Neural cell (in vitro differentiated cells): ENCODE results near the gene MYF5. TPM values are rescaled to one million over a fixed set of nuclear protein-coding genes. Genes with fewer than 3 reads are reported as not detected.

Experiments
- H2AFZ ChIP-seq: fragments of 200-600, 300-800 bp; sonication (generic), shearing (Covaris generic); 2 replicates; pipeline ENCODE4 v1.6.0; 2014; ENCODE audit warnings: low read depth, mild to moderate bottlenecking, antibody characterized with exemption, low read length, moderate library complexity
- H3F3A ChIP-seq: fragments of 200-600 bp; shearing (Covaris generic); 2 replicates; pipeline ENCODE4 v1.6.1; 2016; ENCODE audit warnings: mild to moderate bottlenecking, moderate library complexity, mixed read lengths, antibody characterized with exemption, low read length; ENCODE audit not compliant: insufficient read depth, poor library complexity, severe bottlenecking
- H3K27ac ChIP-seq: fragments of 200-600, 300-800 bp; sonication (generic), shearing (Covaris generic); 2 replicates; pipeline ENCODE4 v1.5.1; 2014; ENCODE audit warnings: mild to moderate bottlenecking, low read length, moderate library complexity
- H3K27me3 ChIP-seq: fragments of 300-800, 200-600 bp; sonication (generic), shearing (Covaris generic); 2 replicates; pipeline ENCODE4 v1.6.0; 2014; ENCODE audit warnings: mild to moderate bottlenecking, low read depth, low read length, moderate library complexity; ENCODE audit not compliant: insufficient read depth
- H3K36me3 ChIP-seq: fragments of 300-800, 200-600 bp; sonication (generic), shearing (Covaris generic); 2 replicates; pipeline ENCODE4 v1.5.1; 2014; ENCODE audit warnings: mild to moderate bottlenecking, antibody characterized with exemption, low read length, moderate library complexity; ENCODE audit not compliant: insufficient read depth
- H3K4me2 ChIP-seq: fragments of 300-800, 200-600 bp; sonication (generic), shearing (Covaris generic); 2 replicates; pipeline ENCODE4 v1.6.0; 2014; ENCODE audit warnings: mild to moderate bottlenecking, low read length
- H3K4me3 ChIP-seq: fragments of 300-800, 200-600 bp; sonication (generic), shearing (Covaris generic); 2 replicates; pipeline ENCODE4 v1.5.1; 2014; ENCODE audit warnings: mild to moderate bottlenecking, low read length, moderate library complexity
- H3K79me2 ChIP-seq: fragments of 200-600 bp; shearing (Covaris generic); replicated peaks from 2 replicates; pipeline ENCODE4 v1.6.0; 2014; ENCODE audit warnings: mild to moderate bottlenecking, low read length, moderate library complexity; ENCODE audit not compliant: insufficient read depth
- H3K9ac ChIP-seq: fragments of 300-800, 200-600 bp; sonication (generic), shearing (Covaris generic); 2 replicates; pipeline ENCODE4 v1.6.1; 2016; ENCODE audit warnings: mild to moderate bottlenecking, low read length, mixed read lengths
- H3K9me2 ChIP-seq: fragments of 200-600 bp; shearing (Covaris generic); 2 replicates; pipeline ENCODE4 v1.6.1; 2016; ENCODE audit warnings: mild to moderate bottlenecking, low read length, mixed read lengths; ENCODE audit not compliant: insufficient read depth
- H3K9me3 ChIP-seq: fragments of 200-600, 300-800 bp; sonication (generic), shearing (Covaris generic); 2 replicates; pipeline ENCODE4 v1.6.1; 2016; ENCODE audit warnings: mild to moderate bottlenecking, mixed run types, low read length, moderate library complexity, mixed read lengths
- H4K20me1 ChIP-seq: fragments of 200-600 bp; shearing (Covaris generic); 2 replicates; pipeline ENCODE4 v1.6.1; 2016; ENCODE audit warnings: mild to moderate bottlenecking, mixed run types; ENCODE audit not compliant: insufficient read depth
- CTCF ChIP-seq: fragments of 450-650 bp; IDR thresholded peaks from 2 replicates; pipeline ENCODE4 v1.5.1; 2014; ENCODE audit warnings: antibody characterized with exemption, mild to moderate bottlenecking, moderate library complexity; ENCODE audit not compliant: poor library complexity, severe bottlenecking
- EP300 ChIP-seq: fragments of 450-650 bp; conservative IDR thresholded peaks from 2 replicates; pipeline ENCODE4 v1.6.1; 2014; ENCODE audit warnings: antibody characterized with exemption, mild to moderate bottlenecking, moderate library complexity; ENCODE audit not compliant: poor library complexity, severe bottlenecking
- EZH2 ChIP-seq: fragments of 200-600, 300-800 bp; shearing (Covaris generic), sonication (generic); IDR thresholded peaks from 2 replicates; pipeline ENCODE4 v1.6.1; 2014; ENCODE audit warnings: antibody characterized with exemption, low read length, borderline replicate concordance, mild to moderate bottlenecking; ENCODE audit not compliant: insufficient read depth, poor library complexity, severe bottlenecking
- MXI1 ChIP-seq: fragments of 450-650 bp; conservative IDR thresholded peaks from 2 replicates; pipeline ENCODE4 v1.6.1; 2014; ENCODE audit warnings: antibody characterized with exemption, mild to moderate bottlenecking; ENCODE audit not compliant: poor library complexity, severe bottlenecking
- POLR2AphosphoS5 ChIP-seq: IDR thresholded peaks from 2 replicates; pipeline ENCODE4 v1.6.1; 2012
- RAD21 ChIP-seq: fragments of 450-650 bp; conservative IDR thresholded peaks from 2 replicates; pipeline ENCODE4 v1.6.1; 2014; ENCODE audit warnings: antibody characterized with exemption, mild to moderate bottlenecking, moderate library complexity
- REST ChIP-seq: IDR thresholded peaks from 2 replicates; pipeline ENCODE4 v1.6.1; 2012; ENCODE audit warnings: borderline replicate concordance
- SMC3 ChIP-seq: fragments of 450-650 bp; conservative IDR thresholded peaks from 2 replicates; pipeline ENCODE4 v1.6.1; 2014; ENCODE audit warnings: antibody characterized with exemption, mild to moderate bottlenecking, moderate library complexity; ENCODE audit not compliant: poor library complexity
- TAF1 ChIP-seq: IDR thresholded peaks from 2 replicates; pipeline ENCODE4 v1.6.1; 2012; ENCODE audit warnings: low read depth
- polyA plus RNA-seq: library from polyadenylated mRNA; depleted of rRNA; stranded (reverse); fragments of >200 nt; gene quantifications from 2 replicates; pipeline ENCODE4 v1.2.3, GENCODE V29; 2014

Gene MYF5
- polyA plus RNA-seq, 1 donor from 2014 or later = not detected

GRCh38 chr12:80714055-80714454, 2.7 kb upstream of the MYF5 start (continued):
- TF ChIP-seq EP300 (no peak), POLR2AphosphoS5 (no peak), MXI1 (no peak)

- Histone ChIP-seq H3K36me3 (no peaks in the 10 kb centered on the region), H3K27me3 (peaks cover 18% of the 10 kb centered on the region), H3K4me3 (no peak overlapping the region)
Observed at GRCh38 chr12:80714846-80715245, 1.9 kb upstream of the MYF5 start.

GRCh38 chr12:80715713-80716249, 931 bp upstream of the MYF5 start:
- no peaks in the 10 kb centered on the region for H3K9me2 ChIP-seq
- H3K27ac ChIP-seq = no peak overlapping the region
- H3K36me3 ChIP-seq = no peaks in the 10 kb centered on the region
- H3K27me3 ChIP-seq = peaks cover 9% of the 10 kb centered on the region
- no peak overlapping the region for H3K4me2 ChIP-seq
- no peak overlapping the region for H3K9ac ChIP-seq
- no peak overlapping the region for H3K4me3 ChIP-seq
- TF ChIP-seq RAD21 = no peak
- TF ChIP-seq TAF1 = no peak
- TF ChIP-seq EP300 = no peak
- no peak for TF ChIP-seq POLR2AphosphoS5
- TF ChIP-seq MXI1 = no peak
- no peak for TF ChIP-seq SMC3
- TF ChIP-seq REST = no peak
- TF ChIP-seq CTCF = no peak
- TF ChIP-seq EZH2 = no peak
- no peaks in the 10 kb centered on the region for H4K20me1 ChIP-seq
- no peaks in the 10 kb centered on the region for H3K9me3 ChIP-seq
- H3K79me2 ChIP-seq = no peaks in the 10 kb centered on the region
- no peaks in the 10 kb centered on the region for H3F3A ChIP-seq
- H2AFZ ChIP-seq = no peak overlapping the region

More at GRCh38 chr12:80714846-80715245, 1.9 kb upstream of the MYF5 start:
- Histone ChIP-seq H3K27ac (no peak overlapping the region), H3K9me2 (no peaks in the 10 kb centered on the region), H4K20me1 (no peaks in the 10 kb centered on the region), H3K79me2 (no peaks in the 10 kb centered on the region), H3K9ac (no peak overlapping the region), H3K4me2 (no peak overlapping the region), H3K9me3 (no peaks in the 10 kb centered on the region), H2AFZ (no peak overlapping the region), H3F3A (no peaks in the 10 kb centered on the region)
- TF ChIP-seq EP300 = no peak
- TF ChIP-seq RAD21 = no peak
- no peak for TF ChIP-seq EZH2
- no peak for TF ChIP-seq SMC3
- TF ChIP-seq POLR2AphosphoS5 = no peak
- no peak for TF ChIP-seq REST
